Tibial artery (tissue), 4 donors: ENCODE measurements around the gene NEDD8.
"Not testable (repeated sequence)": the region's sequence is repeated elsewhere in the genome, so short reads cannot be mapped to it uniquely, and the experiment has no call there.

Source experiments
- DNase-seq, 2 donors: peaks; one replicate each; pipeline ENCODE4 v3.0.0-alpha.2; 2019
- H3K27ac ChIP-seq, 2 donors: fragments of 200-600 bp; sonication (generic) in 1 of 2; 1 replicate in 1 of 2; 2 replicates in 1 of 2; pipeline ENCODE4 v1.5.1; 2018 to 2019; ENCODE audit warnings: mild to moderate bottlenecking in 1 of 2
- H3K27me3 ChIP-seq, 2 donors: fragments of 200-600 bp; sonication (generic) in 1 of 2; one replicate each; pipeline versions ENCODE4 v1.5.1 to v1.6.0; 2016 to 2019
- H3K36me3 ChIP-seq, 3 donors: fragments of 200-600 bp; sonication (generic) in 2 of 3; one replicate each; pipeline ENCODE4 v1.5.1; 2016 to 2019; ENCODE audit warnings: mild to moderate bottlenecking in 2 of 3
- H3K4me1 ChIP-seq, 4 donors: fragments of 200-600 bp; sonication (generic) in 2 of 4; 1 replicate in 3 of 4; 2 replicates in 1 of 4; pipeline ENCODE4 v1.5.1; 2016 to 2019
- H3K4me3 ChIP-seq, 2 donors: fragments of 200-600 bp; sonication (generic) in 1 of 2; 1 replicate in 1 of 2; 2 replicates in 1 of 2; pipeline ENCODE4 v1.5.1; 2018 to 2019; ENCODE audit warnings: mild to moderate bottlenecking in 2 of 2
- H3K9me3 ChIP-seq, 3 donors: fragments of 200-600 bp; sonication (generic) in 1 of 3; one replicate each; pipeline ENCODE4 v1.5.1; 2016 to 2019
- CTCF ChIP-seq, 2 experiments: fragments of 200-600 bp in 1 of 2; fragments of 450-650 bp in 1 of 2; IDR thresholded peaks; one replicate each; pipeline ENCODE4 v1.5.1; 2017 to 2019; ENCODE audit warnings: antibody characterized with exemption in 2 of 2, mild to moderate bottlenecking in 1 of 2, moderate library complexity in 1 of 2
- intact Hi-C: fragments of 100-400 bp; cut with DNase I; formaldehyde crosslinking; loops from one replicate; pipeline ENCODE4 v1.15.0; 2023; ENCODE audit warnings: low total_unique reads

NEDD8 gene

GRCh38 chr14:24219521-24219920 is 12.6 kb downstream of the NEDD8 start:
- Histone ChIP-seq H3K4me1 (peaks cover 0 to 12% (median 9%) of the 10 kb centered on the region in 4 donors), H3K27ac (no peak overlapping the region), H3K36me3 (peaks cover 3 to 7% (median 5%) of the 10 kb centered on the region in 3 donors), H3K9me3 (no peaks in the 10 kb centered on the region), H3K4me3 (no peak overlapping the region), H3K27me3 (no peaks in the 10 kb centered on the region)
- no peak for TF ChIP-seq CTCF (IDR thresholded peaks at IDR 0.05)
- intact Hi-C loops, result no loop called here
- DNase-seq, result no peak

- intact Hi-C loops, result no loop called here
- DNase-seq, result peak in 1 of 2 donors; percentile 15
- H3K36me3 ChIP-seq, result peaks cover 3 to 7% (median 5%) of the 10 kb centered on the region in 3 donors
- no peak overlapping the region for H3K4me3 ChIP-seq
- H3K4me1 ChIP-seq, result peaks cover 0 to 17% (median 13%) of the 10 kb centered on the region in 4 donors
- H3K27ac ChIP-seq, result no peak overlapping the region
- no peaks in the 10 kb centered on the region for H3K27me3 ChIP-seq
- no peaks in the 10 kb centered on the region for H3K9me3 ChIP-seq
- no peak for TF ChIP-seq CTCF (IDR thresholded peaks at IDR 0.05)
These were observed 13.1 kb downstream of the NEDD8 start for GRCh38 chr14:24219080-24219479.

- H3K4me3 ChIP-seq, intact Hi-C loops, H3K27me3 ChIP-seq, H3K36me3 ChIP-seq, H3K27ac ChIP-seq, H3K9me3 ChIP-seq: not testable (repeated sequence)
- DNase-seq, result peak in 1 of 2 donors; percentile 48
- peaks cover 0 to 31% (median 26%) of the 10 kb centered on the region in 4 donors for H3K4me1 ChIP-seq
These were observed 15.3 kb downstream of the NEDD8 start for GRCh38 chr14:24216876-24217275.

GRCh38 chr14:24216345-24216699 is 15.8 kb downstream of the NEDD8 start:
- intact Hi-C loops, result no loop called here
- Histone ChIP-seq H3K4me1 (peaks cover 0 to 31% (median 27%) of the 10 kb centered on the region in 4 donors), H3K9me3 (no peaks in the 10 kb centered on the region), H3K27ac (peak overlapping the region; percentile 89 to 91), H3K27me3 (no peaks in the 10 kb centered on the region), H3K36me3 (peaks cover 5 to 10% (median 6%) of the 10 kb centered on the region in 3 donors), H3K4me3 (peak overlapping the region; percentile 69 to 72)
- no peak for TF ChIP-seq CTCF (IDR thresholded peaks at IDR 0.05)
- no peak for DNase-seq

- Histone ChIP-seq H3K4me1 (peaks cover 0 to 31% (median 27%) of the 10 kb centered on the region in 4 donors), H3K27ac (peak within 1 kb of the TSS; percentile 89 to 91), H3K9me3 (no peaks in the 10 kb centered on the region), H3K4me3 (peak within 1 kb of the TSS; percentile 69 to 72), H3K36me3 (peaks cover 5 to 16% (median 11%) of the 10 kb centered on the region in 3 donors), H3K27me3 (no peaks in the 10 kb centered on the region)
- peak; percentile 11 to 22 for TF ChIP-seq CTCF (IDR thresholded peaks at IDR 0.05)
- intact Hi-C loops, result no loop called here
- peak; percentile 88 to 92 for DNase-seq
These were observed 16.4 kb downstream of the NEDD8 start, which contains the start of gene MDP1 for GRCh38 chr14:24215495-24216344. TSS of gene MDP1 (minus strand) at chr14:24216066. CDS start at chr14:24215955, 111 bp downstream.
